GM08714 (cell line): ENCODE data around the gene OR9G4.

Source experiments
- H3K4me3 ChIP-seq: fragments of 200-500 bp; sonication (Bioruptor generic); 2 replicates; pipeline ENCODE4 v1.5.1; 2014; ENCODE audit warnings: mild to moderate bottlenecking, low read length, inconsistent platforms
- ZNF274 ChIP-seq: IDR thresholded peaks from 2 replicates; pipeline ENCODE4 v1.6.1; 2012; ENCODE audit warnings: mild to moderate bottlenecking, low read depth, low read length

OR9G4 gene

GRCh38 chr11:56748597-56748996, at the start of gene OR9G4:
Gene OR9G4 (minus strand): TSS chr11:56748697. CDS start chr11:56743766, 4,931 bp downstream.
- no peak for TF ChIP-seq ZNF274
- no peak within 1 kb of the TSS for H3K4me3 ChIP-seq

- TF ChIP-seq ZNF274: no peak
- H3K4me3 ChIP-seq: no peak overlapping the region
Observed at GRCh38 chr11:56783448-56784041, 35.0 kb upstream of the OR9G4 start.

DNA sequence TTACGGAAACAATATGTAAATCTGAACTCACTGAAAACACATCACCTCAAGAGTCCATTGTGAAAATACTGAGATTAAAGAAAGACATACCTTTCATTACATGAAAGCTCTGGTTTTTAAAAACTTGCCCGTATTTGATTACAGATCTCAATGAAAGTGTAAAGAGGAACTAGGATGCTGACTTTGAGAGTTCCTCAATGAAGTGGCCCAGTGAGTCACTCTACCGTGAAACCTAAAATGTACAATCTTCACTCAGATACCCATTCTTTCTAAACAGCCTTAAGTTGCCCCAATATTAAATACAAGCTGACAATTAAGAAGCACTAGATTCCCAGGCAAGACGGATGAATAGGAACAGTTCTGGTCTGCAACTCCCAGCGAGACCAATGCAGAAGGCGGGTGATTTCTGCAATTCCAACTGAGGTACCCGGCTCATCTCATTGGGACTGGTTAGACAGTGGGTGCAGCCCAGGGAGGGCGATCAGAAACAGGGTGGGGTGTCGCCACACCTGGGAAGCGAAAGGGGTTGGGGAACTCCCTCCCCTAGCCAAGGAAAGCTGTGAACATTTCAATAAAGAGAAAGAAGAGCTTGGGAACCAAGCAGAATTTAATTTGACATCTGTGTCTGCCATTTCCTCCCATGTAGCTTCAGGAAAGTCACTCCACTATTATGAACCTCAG, 33.8 kb upstream of the OR9G4 start:
- TF ChIP-seq ZNF274: no peak

DNA sequence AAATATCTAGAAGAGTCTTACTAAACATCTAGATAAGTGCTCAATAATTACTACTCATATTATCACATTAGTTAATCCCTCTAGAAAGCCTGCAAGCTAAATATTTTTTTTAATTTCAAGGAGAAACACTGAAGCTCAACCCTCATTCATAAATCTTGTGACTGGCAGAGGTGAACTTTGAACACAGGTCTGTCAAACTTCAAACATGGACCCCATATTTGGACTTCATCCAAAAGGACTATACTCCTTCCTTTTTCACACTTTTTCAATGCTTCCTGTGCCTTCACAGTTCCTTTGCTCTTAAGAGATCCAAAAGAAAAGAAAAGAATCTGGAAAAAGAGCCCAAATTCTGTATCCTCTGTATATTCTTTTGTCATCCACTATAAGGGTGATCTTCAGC, 28.3 kb upstream of the OR9G4 start:
- H3K4me3 ChIP-seq: no peak overlapping the region
- no peak for TF ChIP-seq ZNF274

More for the DNA sequence above, 33.8 kb upstream of the OR9G4 start:
- no peak overlapping the region for H3K4me3 ChIP-seq

- TF ChIP-seq ZNF274: no peak
- H3K4me3 ChIP-seq: no peak overlapping the region
Observed at GRCh38 chr11:56764976-56765375, 16.5 kb upstream of the OR9G4 start.

DNA sequence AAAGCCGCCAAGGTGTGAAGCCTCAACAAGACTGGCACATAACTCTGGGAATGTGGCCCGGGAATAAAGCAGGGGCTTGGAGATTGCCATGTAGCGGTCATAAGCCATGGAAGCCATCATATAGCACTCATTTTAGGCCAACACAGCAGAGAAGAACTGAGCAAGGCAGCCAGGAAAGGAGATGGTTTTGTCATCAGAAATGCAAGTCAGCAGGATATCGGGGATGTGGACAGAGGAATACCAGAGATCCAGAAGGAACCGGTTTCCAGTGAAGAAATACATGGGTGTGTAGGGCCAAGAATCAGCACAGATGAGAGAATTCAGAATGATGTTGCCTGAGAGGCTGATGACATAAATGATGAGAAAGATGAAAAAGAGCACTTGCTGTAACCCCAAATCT, 3.0 kb upstream of the OR9G4 start:
- no peak overlapping the region for H3K4me3 ChIP-seq
- no peak for TF ChIP-seq ZNF274

- no peak for TF ChIP-seq ZNF274
- H3K4me3 ChIP-seq: no peak overlapping the region
Observed at GRCh38 chr11:56750190-56750589, 1.7 kb upstream of the OR9G4 start.

GRCh38 chr11:56740886-56741285, 7.6 kb downstream of the OR9G4 start:
- no peak for TF ChIP-seq ZNF274

DNA sequence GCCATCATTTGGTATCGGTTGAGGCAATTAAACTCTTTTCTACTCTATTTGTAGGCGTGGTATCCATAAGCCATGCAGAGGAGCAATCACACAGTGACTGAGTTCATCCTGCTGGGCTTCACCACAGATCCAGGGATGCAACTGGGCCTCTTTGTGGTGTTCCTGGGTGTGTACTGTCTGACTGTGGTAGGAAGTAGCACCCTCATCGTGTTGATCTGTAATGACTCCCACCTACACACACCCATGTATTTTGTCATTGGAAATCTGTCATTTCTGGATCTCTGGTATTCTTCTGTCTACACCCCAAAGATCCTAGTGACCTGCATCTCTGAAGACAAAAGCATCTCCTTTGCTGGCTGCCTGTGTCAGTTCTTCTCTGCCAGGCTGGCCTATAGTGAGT, 8.4 kb downstream of the OR9G4 start:
- TF ChIP-seq ZNF274: no peak
- no peak overlapping the region for H3K4me3 ChIP-seq

More at GRCh38 chr11:56740886-56741285, 7.6 kb downstream of the OR9G4 start:
- no peak overlapping the region for H3K4me3 ChIP-seq

GRCh38 chr11:56720513-56720912, 28.0 kb downstream of the OR9G4 start:
- H3K4me3 ChIP-seq: no peak overlapping the region
- no peak for TF ChIP-seq ZNF274

- H3K4me3 ChIP-seq: no peak overlapping the region
- no peak for TF ChIP-seq ZNF274
Observed at GRCh38 chr11:56716379-56716854, 32.1 kb downstream of the OR9G4 start.

DNA sequence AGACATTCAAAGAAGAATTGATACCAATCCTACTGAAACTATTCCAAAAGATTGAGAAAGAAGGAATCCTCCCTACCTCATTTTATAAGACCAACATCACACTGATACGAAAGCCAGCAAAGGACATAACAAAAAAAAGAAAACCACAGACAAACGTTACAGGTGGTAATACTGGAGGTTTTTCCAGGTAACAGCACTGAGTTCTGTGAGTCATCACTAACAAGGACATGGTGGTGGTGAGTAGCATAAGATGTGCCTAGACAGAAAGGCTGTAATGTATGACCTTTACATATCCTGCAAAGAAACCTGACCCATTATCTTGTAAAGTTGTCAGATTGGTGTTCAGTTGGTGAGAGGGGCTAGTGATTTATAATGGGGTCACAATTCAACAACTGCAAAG, 34.3 kb downstream of the OR9G4 start:
- no peak overlapping the region for H3K4me3 ChIP-seq
- TF ChIP-seq ZNF274: no peak

DNA sequence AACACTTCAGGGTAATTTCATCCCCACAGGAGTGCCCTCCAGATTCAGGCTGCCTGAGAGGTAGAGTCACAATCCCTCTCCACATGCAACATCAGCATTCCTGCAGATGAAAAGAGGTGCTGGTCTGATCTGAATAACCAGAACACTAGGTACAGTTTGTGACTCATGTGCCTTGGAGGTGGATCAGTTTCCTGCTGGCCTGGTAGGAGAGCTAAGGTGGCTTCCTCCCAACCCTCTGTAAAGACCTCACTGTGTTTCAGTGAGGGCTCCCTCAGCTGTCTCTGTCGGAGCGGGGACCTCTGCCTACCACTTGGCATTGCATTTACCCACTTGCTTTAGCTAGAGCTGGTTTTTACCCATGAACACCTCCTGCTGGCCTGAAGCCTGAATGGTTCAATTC, 42.0 kb downstream of the OR9G4 start:
- H3K4me3 ChIP-seq: no peak overlapping the region
- no peak for TF ChIP-seq ZNF274

DNA sequence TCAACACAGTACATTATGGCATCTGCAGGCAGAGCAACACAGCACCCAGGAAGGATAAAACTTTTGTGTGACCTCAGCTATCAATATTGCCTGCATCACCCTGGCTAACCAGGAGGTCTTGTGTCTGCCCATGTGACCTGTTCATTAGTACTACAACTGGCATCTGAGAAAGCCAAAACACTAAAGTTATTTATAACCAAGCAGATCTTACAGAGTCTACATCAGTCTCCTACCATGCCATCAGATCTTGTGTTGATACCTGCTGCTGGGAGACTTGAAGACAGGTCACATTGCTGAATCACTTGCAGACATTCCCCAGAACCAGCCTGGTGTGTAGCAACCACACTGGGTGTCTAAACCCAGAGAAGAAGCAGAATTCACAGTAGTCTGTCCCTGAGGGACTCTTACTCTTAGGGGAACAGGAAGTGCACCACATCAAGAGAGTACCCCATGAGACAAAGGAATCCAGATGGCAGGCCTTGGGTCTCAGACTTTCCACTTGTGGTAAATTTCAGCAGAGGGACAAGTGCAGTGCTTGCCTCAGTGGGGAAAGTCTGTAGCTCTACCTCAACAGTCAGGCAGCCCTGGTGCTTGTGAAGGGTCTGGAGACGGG, 42.6 kb downstream of the OR9G4 start:
- H3K4me3 ChIP-seq: no peak overlapping the region
- TF ChIP-seq ZNF274: no peak

DNA sequence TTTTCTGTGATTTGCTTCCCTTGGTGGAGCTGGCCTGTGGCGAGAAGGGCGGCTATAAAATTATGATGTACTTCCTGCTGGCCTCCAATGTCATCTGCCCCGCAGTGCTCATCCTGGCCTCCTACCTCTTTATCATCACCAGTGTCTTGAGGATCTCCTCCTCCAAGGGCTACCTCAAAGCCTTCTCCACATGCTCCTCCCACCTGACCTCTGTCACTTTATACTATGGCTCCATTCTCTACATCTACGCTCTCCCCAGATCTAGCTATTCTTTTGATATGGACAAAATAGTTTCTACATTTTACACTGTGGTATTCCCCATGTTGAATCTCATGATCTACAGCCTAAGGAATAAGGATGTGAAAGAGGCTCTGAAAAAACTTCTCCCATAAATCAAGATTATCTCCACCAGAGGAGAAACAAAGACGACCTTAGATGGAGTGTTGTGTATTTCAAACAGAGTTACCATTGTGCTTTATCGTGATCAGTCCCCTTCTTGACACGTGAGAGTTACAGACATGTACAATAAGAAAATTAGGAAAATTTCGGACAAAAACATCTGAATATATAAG, 47.5 kb downstream of the OR9G4 start:
- no peak overlapping the region for H3K4me3 ChIP-seq
- no peak for TF ChIP-seq ZNF274
